H1 (cell line): ENCODE measurements around the gene PBX1. TPM values are rescaled to one million over a fixed set of nuclear protein-coding genes. Genes with fewer than 3 reads are reported as not detected.

Experiments used
- CTCF ChIA-PET: fragments of 300-600 bp; sonication (Branson Sonifier 250); formaldehyde crosslinking; loops from one replicate; lab custom pipeline; 2021; ENCODE audit not compliant: partially characterized antibody; lab: Charles Lee
- POLR2A ChIA-PET: fragments of 300-600 bp; sonication (Branson Sonifier 250); formaldehyde crosslinking; loops from one replicate; lab custom pipeline; 2021; ENCODE audit warnings: inconsistent platforms; ENCODE audit not compliant: partially characterized antibody; lab: Charles Lee
- DNase-seq, 2 experiments: peaks; one replicate each; pipeline versions ENCODE4 v3.0.0 to v3.0.0-alpha.2; 2010 to 2022; ENCODE audit warnings: low spot score in 2 of 2, low read depth in 1 of 2, mixed read lengths in 1 of 2
- FAIRE-seq: peaks from 2 replicates; lab custom pipeline; 2011; peaks lifted over from hg19 to GRCh38; lab: Jason Lieb, UNC
- H2AFZ ChIP-seq: 2 replicates; pipeline ENCODE4 v1.8.1; 2012; ENCODE audit warnings: low read length, inconsistent platforms
- H2AK5ac ChIP-seq: 2 replicates; pipeline ENCODE4 v1.6.1; 2013; ENCODE audit warnings: low read depth, low read length
- H2BK120ac ChIP-seq: replicated peaks from 2 replicates; pipeline ENCODE3; 2013; ENCODE audit warnings: low read depth, low read length, inconsistent platforms
- H2BK12ac ChIP-seq: 2 replicates; pipeline ENCODE4 v1.6.1; 2013; ENCODE audit warnings: low read depth, low read length
- H2BK15ac ChIP-seq: 2 replicates; pipeline ENCODE4 v1.6.1; 2013; ENCODE audit warnings: low read length
- H2BK20ac ChIP-seq: 2 replicates; pipeline ENCODE4 v1.6.1; 2013; ENCODE audit warnings: low read length
- H2BK5ac ChIP-seq: 2 replicates; pipeline ENCODE4 v1.6.1; 2013; ENCODE audit warnings: low read depth, low read length
- H3K14ac ChIP-seq: 2 replicates; pipeline ENCODE4 v1.6.1; 2013; ENCODE audit warnings: inconsistent platforms; ENCODE audit not compliant: insufficient read length
- H3K18ac ChIP-seq: 2 replicates; pipeline ENCODE4 v1.6.1; 2013; ENCODE audit warnings: low read length; ENCODE audit errors: extremely low read depth
- H3K23ac ChIP-seq: 2 replicates; pipeline ENCODE4 v1.6.1; 2013; ENCODE audit warnings: inconsistent platforms; ENCODE audit not compliant: insufficient read length
- H3K23me2 ChIP-seq: 2 replicates; pipeline ENCODE4 v1.6.1; 2013; ENCODE audit warnings: low read depth, low read length
- H3K27ac ChIP-seq: 2 replicates; pipeline ENCODE4 v1.6.1; 2011; ENCODE audit warnings: low read depth, low read length, inconsistent platforms
- H3K27me3 ChIP-seq, 4 experiments: replicated peaks in 1 of 4; 1 replicate in 1 of 4; 2 replicates in 3 of 4; pipeline versions ENCODE4 v1.6.1 to v1.8.1; 2011 to 2013; ENCODE audit warnings: low read length in 3 of 4, mild to moderate bottlenecking in 3 of 4, inconsistent platforms in 2 of 4, mixed read lengths in 2 of 4, moderate library complexity in 1 of 4; ENCODE audit not compliant: control insufficient read depth in 3 of 4, insufficient read depth in 3 of 4; ENCODE audit errors: extremely low read depth in 1 of 4
- H3K36me3 ChIP-seq, 4 experiments: 2 replicates each; pipeline versions ENCODE4 v1.6.1 to v1.8.1; 2011 to 2013; ENCODE audit warnings: mild to moderate bottlenecking in 4 of 4, low read length in 3 of 4, moderate library complexity in 2 of 4, control low read depth in 1 of 4, inconsistent platforms in 1 of 4; ENCODE audit not compliant: insufficient read depth in 4 of 4, control insufficient read depth in 2 of 4
- H3K4ac ChIP-seq: replicated peaks from 2 replicates; pipeline ENCODE3; 2013; ENCODE audit warnings: low read length, low read depth, mixed read lengths, inconsistent platforms; ENCODE audit not compliant: insufficient read length
- H3K4me1 ChIP-seq, 4 experiments: replicated peaks in 1 of 4; 1 replicate in 1 of 4; 2 replicates in 3 of 4; pipeline versions ENCODE4 v1.6.1 to v1.8.1; 2011 to 2013; ENCODE audit warnings: low read length in 3 of 4, inconsistent platforms in 2 of 4, mixed read lengths in 1 of 4; ENCODE audit not compliant: insufficient read depth in 4 of 4, control insufficient read depth in 3 of 4
- H3K4me2 ChIP-seq, 2 experiments: 2 replicates each; pipeline versions ENCODE4 v1.6.1 to v1.8.1; 2011 to 2013; ENCODE audit warnings: low read depth in 2 of 2, low read length in 2 of 2, control low read depth in 1 of 2, inconsistent platforms in 1 of 2, mild to moderate bottlenecking in 1 of 2; ENCODE audit not compliant: insufficient read depth in 1 of 2
- H3K4me3 ChIP-seq, 4 experiments: fragments of 200-600, 300-600 bp in 1 of 4; sonication (generic), shearing (Covaris generic), sonication (Bioruptor Twin) in 1 of 4; 2 replicates each; pipeline versions ENCODE4 v1.5.1 to v1.8.1; 2011 to 2016; ENCODE audit warnings: low read length in 4 of 4, low read depth in 3 of 4, control low read depth in 2 of 4, inconsistent platforms in 2 of 4, mild to moderate bottlenecking in 2 of 4, mixed read lengths in 1 of 4, moderate library complexity in 1 of 4; ENCODE audit not compliant: insufficient read depth in 2 of 4; ENCODE audit errors: extremely low read depth in 1 of 4
- H3K56ac ChIP-seq: replicated peaks from 2 replicates; pipeline ENCODE3; 2013; ENCODE audit warnings: low read depth, mild to moderate bottlenecking, mixed read lengths, low read length, inconsistent platforms; ENCODE audit not compliant: insufficient read length
- H3K79me1 ChIP-seq: 2 replicates; pipeline ENCODE4 v1.6.1; 2013; ENCODE audit warnings: low read depth, low read length, control low read depth
- H3K79me2 ChIP-seq, 2 experiments: 2 replicates each; pipeline versions ENCODE4 v1.6.1 to v1.8.1; 2012 to 2013; ENCODE audit warnings: low read length in 2 of 2, mild to moderate bottlenecking in 2 of 2, inconsistent platforms in 1 of 2; ENCODE audit not compliant: insufficient read depth in 2 of 2, control insufficient read depth in 1 of 2
- H3K9ac ChIP-seq, 4 experiments: replicated peaks in 1 of 4; 1 replicate in 1 of 4; 2 replicates in 3 of 4; pipeline versions ENCODE4 v1.6.1 to v1.8.1; 2011 to 2013; ENCODE audit warnings: low read depth in 3 of 4, low read length in 3 of 4, control low read depth in 2 of 4, mild to moderate bottlenecking in 2 of 4, moderate library complexity in 2 of 4, inconsistent platforms in 1 of 4; ENCODE audit errors: extremely low read depth in 1 of 4
- H3K9me3 ChIP-seq, 2 experiments: 2 replicates each; pipeline versions ENCODE4 v1.6.1 to v1.8.1; 2012 to 2013; ENCODE audit warnings: mild to moderate bottlenecking in 2 of 2, moderate library complexity in 2 of 2, control low read depth in 1 of 2, inconsistent platforms in 1 of 2, low read depth in 1 of 2, low read length in 1 of 2, mixed read lengths in 1 of 2; ENCODE audit not compliant: insufficient read depth in 2 of 2
- H4K20me1 ChIP-seq, 2 experiments: replicated peaks in 1 of 2; 2 replicates each; pipeline versions ENCODE3 to v1.8.1; 2011 to 2013; ENCODE audit warnings: inconsistent platforms in 2 of 2, low read length in 2 of 2, mild to moderate bottlenecking in 1 of 2; ENCODE audit not compliant: insufficient read depth in 2 of 2, control insufficient read depth in 1 of 2
- H4K5ac ChIP-seq: 2 replicates; pipeline ENCODE4 v1.6.1; 2013; ENCODE audit warnings: low read length, low read depth, mixed read lengths, inconsistent platforms; ENCODE audit not compliant: insufficient read length
- H4K8ac ChIP-seq: 2 replicates; pipeline ENCODE4 v1.8.0; 2013; ENCODE audit warnings: mild to moderate bottlenecking, moderate library complexity, low read length, inconsistent platforms; ENCODE audit not compliant: insufficient read depth; ENCODE audit errors: extremely low read depth
- H4K91ac ChIP-seq: replicated peaks from 2 replicates; pipeline ENCODE3; 2013; ENCODE audit warnings: low read length, mixed read lengths, inconsistent platforms; ENCODE audit not compliant: insufficient read length
- CTCF ChIP-seq, 3 experiments: IDR thresholded peaks; 1 replicate in 2 of 3; 2 replicates in 1 of 3; pipeline versions ENCODE4 v1.5.1 to v1.6.1; 2011; ENCODE audit warnings: low read length in 3 of 3, mild to moderate bottlenecking in 3 of 3, inconsistent platforms in 2 of 3, low read depth in 1 of 3, moderate library complexity in 1 of 3; ENCODE audit not compliant: insufficient read depth in 1 of 3; ENCODE audit errors: control extremely low read depth in 1 of 3
- NRF1 ChIP-seq: IDR thresholded peaks from 2 replicates; pipeline ENCODE4 v1.6.1; 2011; ENCODE audit warnings: mild to moderate bottlenecking, low read depth, low read length, improper control_type of control experiment
- RAD21 ChIP-seq, 2 experiments: IDR thresholded peaks in 1 of 2; conservative IDR thresholded peaks in 1 of 2; 2 replicates each; pipeline ENCODE4 v1.6.1; 2011; ENCODE audit warnings: low read depth in 2 of 2, low read length in 2 of 2, improper control_type of control experiment in 1 of 2, inconsistent platforms in 1 of 2, mild to moderate bottlenecking in 1 of 2, moderate library complexity in 1 of 2
- RNF2 ChIP-seq: fragments of 200-900, 300-1000 bp; sonication (generic); IDR thresholded peaks from 2 replicates; pipeline ENCODE4 v1.7.1; 2016; ENCODE audit warnings: borderline replicate concordance, low read depth, mild to moderate bottlenecking, antibody characterized with exemption, low read length; ENCODE audit not compliant: poor library complexity, severe bottlenecking; ENCODE audit errors: missing control alignments
- ZNF274 ChIP-seq: IDR thresholded peaks from 2 replicates; pipeline ENCODE4 v1.7.0; 2012; ENCODE audit warnings: low read length, borderline replicate concordance; ENCODE audit errors: extremely low read depth
- WGBS, 2 experiments: shearing (Covaris generic) in 1 of 2; methylation state at CpG; one replicate each; pipeline versions ENCODE4 v1.1.6 to v1.1.7; 2013 to 2015; ENCODE audit warnings: low lambda C conversion rate in 2 of 2, mixed read lengths in 2 of 2, inconsistent platforms in 1 of 2, low coverage in 1 of 2, missing lambda C conversion rate in 1 of 2; ENCODE audit not compliant: insufficient replicate concordance in 2 of 2, insufficient coverage in 1 of 2, insufficient read length in 1 of 2; ENCODE audit errors: extremely low coverage in 1 of 2, missing lambda C conversion rate in 1 of 2; 5-methylcytosine and 5-hydroxymethylcytosine counted together
- polyA plus RNA-seq, 7 experiments: library from polyadenylated mRNA; depleted of rRNA in 3 of 7; stranded (reverse) in 5 of 7; unstranded in 2 of 7; fragments of >200 nt in 5 of 7; fragments of 200-250 nt in 2 of 7; gene quantifications; 1 replicate in 5 of 7; 2 replicates in 1 of 7; 4 replicates in 1 of 7; pipeline versions ENCODE4 v1.2.1 to v1.2.3, GENCODE V29; 2011 to 2013; ENCODE audit warnings: missing spikeins in 2 of 7, mixed read lengths in 2 of 7
- total RNA-seq: library from RNA; stranded (reverse); fragmentation: NEBNext Ultra II Directional; extraction: Animal tissue kit (Norgen Biotek cat#: 25700); gene quantifications from 2 replicates; pipeline ENCODE4 v1.2.1, GENCODE V29; 2021

Gene PBX1
- total and polyA plus RNA-seq, 2 of the 8 experiments (the other 6 are each of a cell fraction or from before 2014, with no cell fraction given): 87.4 to 124 TPM

GRCh38 chr1:164510435-164510834 is 48.5 kb upstream of the PBX1 start:
- H2AFZ ChIP-seq: no peak overlapping the region
- no peak overlapping the region for H4K5ac ChIP-seq
- no peaks in the 10 kb centered on the region for H3K27me3 ChIP-seq
- H3K4me2 ChIP-seq: no peak overlapping the region
- H4K20me1 ChIP-seq: no peaks in the 10 kb centered on the region
- no peak overlapping the region for H2BK15ac ChIP-seq
- TF ChIP-seq NRF1 (no peak), CTCF (IDR thresholded peaks at IDR 0.05; ENCODE audit: control extremely low read depth in 1 of 3, insufficient read depth in 1 of 3, low read depth in 1 of 3, low read length in 3 of 3) (peak in 1 of 3 experiments; percentile 4; a peak in 1 of 4 replicates), RNF2 (no peak), RAD21 (IDR thresholded peaks at IDR 0.05 in 1 of 2, conservative IDR thresholded peaks at IDR 0.05 in 1 of 2; ENCODE audit: low read depth in 2 of 2, low read length in 2 of 2) (peak; percentile 46 to 61), ZNF274 (no peak)
- TF ChIP-seq, all 59 proteins: peak for 2
- Histone ChIP-seq H3K14ac (no peak overlapping the region), H2BK12ac (no peak overlapping the region), H4K8ac (no peak overlapping the region), H2BK120ac (no peak overlapping the region), H3K79me1 (no peaks in the 10 kb centered on the region), H3K9me3 (no peaks in the 10 kb centered on the region), H3K23ac (no peak overlapping the region), H3K4me1 (peaks cover 0 to 4% (median 0%) of the 10 kb centered on the region in 4 experiments; a peak in 1 of 7 replicates), H4K91ac (no peak overlapping the region), H3K4ac (no peak overlapping the region), H3K56ac (no peak overlapping the region), H3K79me2 (no peaks in the 10 kb centered on the region), H2BK5ac (no peak overlapping the region), H3K27ac (no peak overlapping the region), H3K36me3 (no peaks in the 10 kb centered on the region), H3K23me2 (no peaks in the 10 kb centered on the region), H3K4me3 (no peak overlapping the region), H2AK5ac (no peak overlapping the region), H3K9ac (no peak overlapping the region), H2BK20ac (no peak overlapping the region), H3K18ac (no peak overlapping the region)
- DNase-seq: no peak
- WGBS, 2 experiments: 75% methylated on average over 1 of the region's 1 CpG; no CpG with 5 or more reads in 1 of the 2 experiments
- CTCF ChIA-PET: interaction anchor here (0.8 to 2.5 kb wide), 11 partner anchors 11 to 556 kb away, joined by 3 to 10 read pairs (median 3); no protein-coding TSS in a partner anchor
- POLR2A ChIA-PET: no interaction called here
- peak; percentile 58 for FAIRE-seq
